GM19023 (cell line): Measurements from ENCODE around the gene PTBP1.

Experiments
- ATAC-seq: cut with Tn5 transposase; IDR thresholded peaks from one replicate; pipeline ENCODE4 v1.9.1; 2021; ENCODE audit warnings: mild to moderate bottlenecking, moderate library complexity; ENCODE audit not compliant: unreplicated experiment

The PTBP1 gene

DNA sequence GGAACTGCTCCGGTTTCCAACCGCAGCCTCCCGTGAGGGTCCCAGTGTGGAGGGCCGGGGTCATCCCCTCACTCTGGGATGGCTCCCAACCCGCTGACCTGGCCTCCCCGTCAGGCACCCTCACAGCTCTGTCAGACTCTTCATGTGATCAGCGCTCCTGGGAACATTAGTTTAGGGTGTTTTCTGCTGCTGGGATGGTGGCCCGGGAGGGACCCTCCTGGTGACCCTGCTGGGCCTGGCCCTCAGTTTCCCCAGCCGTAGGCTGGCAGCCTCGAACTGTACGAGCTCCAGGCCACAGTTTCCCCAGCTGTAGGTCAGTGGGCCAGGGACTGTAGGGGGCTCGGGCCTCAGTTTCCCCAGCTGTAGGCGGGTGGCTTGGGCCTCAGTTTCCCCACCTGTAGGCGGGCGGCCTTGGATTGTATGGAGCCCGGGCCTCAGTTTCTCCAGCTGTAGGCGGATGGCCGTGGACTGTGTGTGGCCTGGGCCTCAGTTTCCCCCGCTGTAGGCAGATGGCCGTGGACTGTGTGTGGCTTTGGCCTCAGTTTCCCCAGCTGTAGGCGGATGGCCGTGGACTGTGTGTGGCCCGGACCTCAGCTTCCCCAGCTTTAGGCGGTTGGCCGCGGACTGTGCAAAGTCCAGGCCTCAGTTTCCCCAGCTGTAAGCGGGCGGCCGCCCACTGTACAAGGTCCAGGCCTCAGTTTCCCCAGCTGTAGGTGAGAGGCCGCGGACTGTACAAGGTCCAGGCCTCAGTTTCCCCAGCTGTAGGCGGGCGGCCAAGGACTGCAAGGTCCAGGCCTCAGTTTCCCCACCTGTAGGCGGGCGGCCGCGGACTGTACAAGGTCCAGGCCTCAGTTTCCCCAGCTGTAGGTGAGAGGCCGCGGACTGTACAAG, 1.3 kb upstream of the PTBP1 start:
- ATAC-seq: no peak

DNA sequence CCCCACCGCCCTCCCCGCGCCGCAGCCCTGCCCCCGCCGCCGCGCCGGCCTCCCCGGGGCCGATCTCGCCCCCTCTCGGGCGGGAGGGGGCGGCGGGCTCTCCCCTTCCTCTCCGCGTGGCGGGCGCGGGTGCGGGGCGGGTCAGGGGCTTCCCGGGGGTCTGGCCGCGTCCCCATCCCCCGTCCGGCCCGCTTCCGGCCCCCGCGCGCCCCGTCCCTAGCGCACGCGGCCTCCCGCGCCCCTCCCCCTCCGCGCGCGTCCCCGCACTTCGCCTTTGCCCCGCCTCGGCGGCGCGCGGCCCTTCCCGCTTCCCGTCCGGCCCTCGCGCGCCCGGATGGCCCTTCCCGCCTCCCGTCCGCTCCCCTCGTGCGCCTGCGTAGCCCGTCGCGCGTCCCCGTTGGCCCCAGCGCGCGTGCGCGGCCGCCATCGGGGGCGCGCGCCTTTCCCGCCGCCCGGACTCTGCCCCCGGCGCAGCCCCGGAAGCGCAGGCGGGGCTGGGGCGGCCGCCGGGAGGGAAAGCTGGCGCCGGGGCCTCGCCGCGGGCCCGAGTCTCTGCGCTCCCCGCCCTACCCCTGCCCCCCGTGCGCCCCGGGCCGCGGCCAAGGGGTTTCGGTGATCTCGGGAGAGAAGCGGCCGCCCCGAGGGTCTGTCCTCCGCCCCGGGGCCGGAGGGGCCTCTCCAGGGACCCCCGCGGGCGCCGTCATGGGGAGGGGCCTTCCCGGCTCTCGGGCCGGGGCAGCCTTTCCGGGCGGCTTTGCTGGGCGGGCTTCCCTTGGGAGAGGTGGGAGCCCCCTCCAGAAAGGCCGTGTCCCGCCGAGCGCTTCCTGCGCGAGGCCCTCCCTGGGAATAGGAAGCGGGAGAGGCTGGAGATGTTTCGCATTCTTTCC, 519 bp downstream of the PTBP1 start:
- peak; percentile 40 for ATAC-seq

DNA sequence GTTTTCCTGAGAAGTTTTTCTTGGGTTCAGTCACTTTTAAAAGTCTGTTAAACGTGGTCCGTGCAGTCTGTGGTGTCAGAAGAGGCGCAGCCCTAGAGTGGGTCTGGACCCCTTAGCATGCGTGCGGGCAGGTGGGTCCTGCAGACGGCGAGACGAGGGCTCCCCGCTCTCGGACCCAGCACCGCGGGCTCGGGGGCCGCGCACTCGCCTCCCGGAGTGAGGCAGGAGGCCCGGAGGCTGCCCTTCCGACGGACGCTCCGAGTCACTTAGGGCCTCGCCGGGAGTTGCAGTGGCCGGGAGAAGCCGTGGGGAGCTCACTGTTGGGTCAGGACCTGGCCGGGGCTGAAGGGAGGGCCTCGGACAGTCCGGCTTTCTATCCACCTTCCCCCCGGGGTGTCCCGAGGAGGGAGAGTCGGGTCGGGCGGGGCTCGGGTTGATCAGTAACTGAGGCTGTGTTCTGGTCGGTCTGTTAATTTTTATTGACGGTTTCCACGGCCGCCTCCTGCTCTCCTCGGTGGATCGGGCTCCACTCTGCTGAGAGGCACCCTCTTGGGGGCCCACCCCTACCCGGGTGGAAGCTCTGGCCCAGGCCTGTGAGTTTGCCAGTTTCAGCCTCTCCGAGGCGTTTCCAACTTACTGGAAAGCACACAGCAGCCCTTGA, 1.3 kb downstream of the PTBP1 start:
- ATAC-seq: no peak

DNA sequence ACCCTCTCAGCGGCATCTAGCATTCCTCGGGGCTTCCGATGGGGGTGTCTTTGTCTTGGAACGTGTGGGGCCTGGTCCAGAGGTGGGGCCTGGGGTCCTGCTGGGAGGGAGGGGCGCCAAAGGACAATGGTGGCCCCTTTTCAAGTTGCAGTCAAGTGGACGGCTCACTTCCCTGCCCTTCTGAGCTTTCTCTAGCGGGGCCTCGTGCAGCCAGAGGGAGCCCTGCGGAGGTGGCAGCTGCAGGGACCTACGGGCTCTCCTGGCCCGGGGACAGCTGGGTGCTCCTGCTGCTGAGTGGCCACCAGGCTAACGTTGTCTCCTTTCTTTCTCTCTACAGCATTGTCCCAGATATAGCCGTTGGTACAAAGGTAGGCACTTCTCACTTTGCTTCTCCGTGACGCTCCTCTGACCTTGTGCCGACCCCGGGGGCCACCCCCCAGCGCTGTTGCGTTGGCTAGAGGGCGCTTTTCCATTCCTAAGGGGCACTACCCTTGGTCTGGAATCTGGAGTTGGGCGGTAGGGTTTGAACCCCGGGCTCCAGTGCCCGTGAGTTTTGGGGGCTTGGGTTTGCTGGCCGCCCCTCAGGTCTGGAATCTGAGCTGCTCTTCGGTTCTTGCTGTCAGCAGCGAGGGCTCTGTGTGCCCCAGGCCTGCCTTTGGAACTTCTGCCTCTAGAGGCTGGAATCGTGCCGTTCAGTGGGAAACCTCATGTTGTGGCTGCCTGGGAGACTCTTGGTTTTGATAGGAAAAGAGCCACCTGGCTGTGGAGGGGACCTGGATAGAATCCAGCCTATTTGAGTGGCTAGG, 2.0 kb downstream of the PTBP1 start:
- no peak for ATAC-seq

DNA sequence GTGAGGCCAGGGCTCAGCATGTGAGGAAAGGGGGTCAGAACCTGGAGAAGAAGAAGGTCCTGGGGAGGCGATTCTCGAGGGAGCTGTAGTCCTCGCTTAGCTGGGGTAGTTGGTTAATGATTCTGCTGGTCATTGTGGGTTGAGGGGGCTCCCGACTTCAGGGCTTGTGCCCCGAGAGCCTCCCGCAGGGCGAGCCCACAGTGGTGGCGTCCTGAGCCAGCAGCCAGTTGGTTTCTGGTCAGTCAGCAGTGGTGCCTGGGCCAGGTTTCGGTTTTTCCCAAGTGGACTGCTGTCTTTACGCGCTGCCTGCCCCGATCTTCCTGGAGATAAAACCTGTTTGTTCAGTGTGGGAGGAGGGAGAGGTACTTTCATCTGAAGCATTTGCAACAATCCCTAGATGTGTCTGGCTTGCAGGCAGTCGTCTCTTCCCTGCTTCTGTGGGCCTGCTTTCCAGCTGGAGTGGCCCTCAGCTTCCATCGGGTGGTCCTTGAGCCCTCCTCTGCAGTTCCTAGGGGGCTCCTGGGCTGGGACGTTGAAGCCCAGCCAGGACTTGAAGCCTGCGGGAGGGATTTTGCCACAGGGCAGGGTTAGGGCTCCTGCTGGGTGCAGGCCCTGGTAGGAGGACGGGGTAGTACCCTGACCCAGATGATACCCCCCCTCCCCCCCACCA, 3.2 kb downstream of the PTBP1 start:
- ATAC-seq: no peak

DNA sequence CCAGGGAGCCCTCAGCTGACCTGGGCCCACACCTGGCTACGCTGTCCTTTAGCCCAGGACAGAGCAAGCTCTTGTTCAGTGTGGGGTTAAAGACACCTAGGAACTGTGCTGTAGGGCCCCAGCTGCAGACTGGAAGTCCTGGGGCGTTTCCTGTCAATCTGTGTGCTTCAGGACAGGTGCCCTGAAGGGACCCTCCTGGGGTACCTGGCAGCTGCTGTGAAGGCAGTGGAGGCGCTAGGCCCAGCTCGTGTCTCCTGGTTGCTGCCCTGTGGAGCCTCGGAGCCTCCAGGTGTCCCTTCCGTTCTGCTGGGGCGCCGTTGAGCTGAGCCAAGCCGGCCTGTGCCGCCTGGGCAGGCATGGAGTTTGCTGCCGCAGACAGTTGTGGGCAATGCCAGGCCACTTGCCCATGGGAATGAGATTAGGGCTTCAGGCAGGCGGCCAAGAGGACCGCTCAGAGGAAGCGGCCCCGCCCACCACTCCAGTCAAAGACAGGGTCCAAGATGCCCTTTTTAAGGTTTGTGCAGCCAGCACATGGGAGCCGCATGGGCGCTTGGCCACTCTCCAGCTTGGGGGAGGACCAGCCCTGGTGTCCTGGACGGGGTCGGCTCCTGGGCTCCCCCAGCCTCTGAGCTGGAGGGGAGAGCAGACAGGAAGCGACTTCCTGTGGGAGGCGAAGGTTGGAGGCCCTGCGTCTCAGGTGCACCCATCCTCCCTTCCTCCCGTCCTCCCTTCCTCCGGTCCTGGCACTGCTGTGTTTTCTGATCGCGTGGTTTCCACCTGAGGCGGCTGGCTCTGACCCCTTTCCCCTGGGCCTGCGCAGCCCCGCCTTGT, 4.0 kb downstream of the PTBP1 start:
- ATAC-seq: no peak

DNA sequence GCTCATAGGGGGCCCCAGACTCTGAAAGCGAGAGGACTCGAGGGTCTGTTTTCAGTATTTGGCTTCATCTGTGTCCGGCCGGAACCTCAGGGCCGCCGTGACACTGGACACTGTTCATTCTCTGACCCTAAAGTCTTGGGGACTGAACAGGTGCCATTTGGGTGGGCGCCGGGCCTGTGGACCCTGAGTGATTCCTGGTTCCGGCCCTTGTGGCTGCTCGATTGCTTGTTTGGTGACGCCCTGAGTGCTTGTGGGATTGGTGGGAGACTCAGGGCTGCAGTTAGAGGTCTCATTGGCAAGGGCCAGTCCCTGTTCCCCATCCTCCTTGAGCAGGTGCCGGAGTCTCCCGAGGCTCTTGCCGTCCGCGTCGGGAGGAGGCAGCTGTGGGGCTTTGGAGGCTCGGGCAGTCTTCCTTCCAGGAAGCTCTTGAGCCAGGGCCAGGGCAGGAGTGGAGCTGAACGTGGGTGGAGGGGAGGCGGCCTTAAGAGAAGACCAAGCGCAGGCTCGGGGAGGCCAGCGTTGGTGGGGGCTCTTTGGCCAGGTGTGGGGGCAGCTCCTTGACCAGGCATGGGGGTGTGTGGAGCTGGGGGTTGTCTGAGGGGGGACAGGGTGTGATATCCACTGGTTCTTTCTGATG, 4.7 kb downstream of the PTBP1 start:
- no peak for ATAC-seq

DNA sequence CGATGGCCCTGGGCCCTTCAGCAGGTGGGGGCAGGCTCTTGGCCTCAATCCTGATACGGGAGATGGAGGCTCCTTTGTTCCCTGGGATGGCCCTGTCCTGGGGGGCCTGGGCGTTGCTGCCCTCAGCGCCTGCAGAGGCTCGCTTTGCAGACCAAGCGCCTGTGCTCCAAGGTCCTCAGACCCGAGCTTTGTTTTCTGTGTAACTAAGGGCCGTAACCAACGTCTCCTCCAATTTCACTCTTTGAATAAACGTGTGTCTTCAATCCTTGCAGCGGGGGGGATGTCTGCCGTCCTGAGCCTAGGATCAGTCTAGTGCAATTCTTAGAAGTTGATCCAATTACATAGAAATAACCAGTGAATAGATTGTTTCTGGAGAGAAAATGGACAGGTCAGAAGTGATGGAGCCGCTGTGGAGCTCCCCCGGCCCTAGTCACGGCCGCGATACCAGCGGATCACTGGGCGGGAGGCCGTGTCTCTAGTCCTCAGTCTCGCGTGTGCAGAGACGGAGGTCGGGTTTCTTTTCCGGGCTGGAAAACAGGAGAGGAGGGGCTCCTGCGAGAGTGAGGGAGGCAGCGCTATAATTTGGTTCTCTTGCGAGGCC, 5.3 kb downstream of the PTBP1 start:
- no peak for ATAC-seq

DNA sequence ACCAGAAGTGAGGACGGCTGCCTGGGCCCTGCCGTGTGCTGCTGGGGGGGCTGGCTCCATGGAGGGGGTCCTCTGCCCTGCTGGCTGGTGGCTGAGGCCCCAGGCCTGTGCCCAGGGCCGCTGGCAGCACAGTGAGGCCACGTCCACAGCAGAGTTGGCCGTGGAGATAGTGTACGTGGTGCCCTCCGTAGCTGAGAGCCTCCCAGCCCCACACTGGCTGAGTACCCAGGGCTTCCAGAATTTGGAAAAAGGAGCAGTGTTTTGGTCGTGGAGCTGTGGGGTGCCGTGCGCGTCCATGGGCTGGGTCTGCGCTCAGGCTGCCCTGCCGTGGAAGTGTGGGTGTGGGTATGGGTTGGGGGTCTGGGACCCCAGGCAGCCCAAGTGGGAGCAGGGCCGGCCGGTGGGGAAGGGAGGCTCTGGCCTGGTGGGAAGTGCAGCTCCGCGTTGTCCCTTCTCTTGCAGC, 5.9 kb downstream of the PTBP1 start:
- no peak for ATAC-seq

DNA sequence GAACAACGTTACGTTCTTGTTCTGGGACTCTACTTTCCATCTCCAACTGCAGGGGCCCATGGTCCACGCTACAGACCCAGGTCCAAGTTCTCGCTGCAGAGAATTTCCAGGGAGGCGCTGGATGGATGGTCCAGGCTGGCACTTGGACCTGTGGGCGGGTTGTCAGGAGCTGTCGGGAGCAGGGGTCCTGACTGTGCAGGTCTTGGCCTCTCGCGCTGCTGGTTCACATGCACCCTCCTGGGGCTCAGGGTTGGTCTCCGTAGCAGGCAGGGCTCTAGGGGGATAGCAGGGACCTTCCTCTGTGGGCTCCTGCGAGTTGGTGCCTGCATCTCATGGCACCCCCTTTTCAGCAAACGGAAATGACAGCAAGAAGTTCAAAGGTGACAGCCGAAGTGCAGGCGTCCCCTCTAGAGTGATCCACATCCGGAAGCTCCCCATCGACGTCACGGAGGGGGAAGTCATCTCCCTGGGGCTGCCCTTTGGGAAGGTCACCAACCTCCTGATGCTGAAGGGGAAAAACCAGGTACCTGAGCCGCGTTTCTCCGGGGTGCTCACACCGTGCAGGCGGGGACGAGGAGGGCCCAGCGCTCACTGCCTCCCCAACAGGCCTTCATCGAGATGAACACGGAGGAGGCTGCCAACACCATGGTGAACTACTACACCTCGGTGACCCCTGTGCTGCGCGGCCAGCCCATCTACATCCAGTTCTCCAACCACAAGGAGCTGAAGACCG, 6.6 kb downstream of the PTBP1 start:
- no peak for ATAC-seq

DNA sequence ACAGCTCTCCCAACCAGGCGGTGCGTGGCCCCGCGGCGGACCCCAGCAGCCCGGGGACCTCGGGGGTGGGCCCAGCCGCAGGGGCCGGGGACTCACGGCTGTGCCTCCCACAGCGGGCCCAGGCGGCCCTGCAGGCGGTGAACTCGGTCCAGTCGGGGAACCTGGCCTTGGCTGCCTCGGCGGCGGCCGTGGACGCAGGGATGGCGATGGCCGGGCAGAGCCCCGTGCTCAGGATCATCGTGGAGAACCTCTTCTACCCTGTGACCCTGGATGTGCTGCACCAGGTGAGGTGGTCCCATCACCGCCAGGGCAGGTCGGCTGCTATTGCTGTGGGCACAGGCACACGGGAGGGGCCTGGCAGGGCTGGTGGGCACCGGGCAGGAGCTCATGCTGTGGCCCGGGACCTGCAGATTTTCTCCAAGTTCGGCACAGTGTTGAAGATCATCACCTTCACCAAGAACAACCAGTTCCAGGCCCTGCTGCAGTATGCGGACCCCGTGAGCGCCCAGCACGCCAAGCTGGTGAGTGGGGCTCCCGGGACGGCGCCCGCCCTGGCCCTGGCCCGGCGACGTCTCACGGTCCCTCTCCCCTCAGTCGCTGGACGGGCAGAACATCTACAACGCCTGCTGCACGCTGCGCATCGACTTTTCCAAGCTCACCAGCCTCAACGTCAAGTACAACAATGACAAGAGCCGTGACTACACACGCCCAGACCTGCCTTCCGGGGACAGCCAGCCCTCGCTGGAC, 7.3 kb downstream of the PTBP1 start:
- no peak for ATAC-seq

DNA sequence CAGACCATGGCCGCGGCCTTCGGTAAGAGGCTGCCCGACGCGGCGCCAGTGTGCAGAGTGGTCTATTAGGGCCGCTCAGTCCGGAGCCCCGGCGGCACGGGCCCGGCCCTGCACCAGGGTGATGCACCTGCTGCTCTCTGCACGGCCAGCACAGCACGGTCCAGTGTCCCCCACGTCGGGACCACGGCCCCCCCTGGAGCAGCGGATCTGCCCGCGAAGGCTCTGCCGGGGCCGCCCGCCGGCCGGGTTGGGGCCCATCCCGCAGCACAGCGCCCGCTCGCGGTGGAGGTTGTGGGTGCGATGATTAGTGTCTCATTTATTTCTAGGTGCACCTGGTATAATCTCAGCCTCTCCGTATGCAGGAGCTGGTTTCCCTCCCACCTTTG, 7.9 kb downstream of the PTBP1 start:
- no peak for ATAC-seq

DNA sequence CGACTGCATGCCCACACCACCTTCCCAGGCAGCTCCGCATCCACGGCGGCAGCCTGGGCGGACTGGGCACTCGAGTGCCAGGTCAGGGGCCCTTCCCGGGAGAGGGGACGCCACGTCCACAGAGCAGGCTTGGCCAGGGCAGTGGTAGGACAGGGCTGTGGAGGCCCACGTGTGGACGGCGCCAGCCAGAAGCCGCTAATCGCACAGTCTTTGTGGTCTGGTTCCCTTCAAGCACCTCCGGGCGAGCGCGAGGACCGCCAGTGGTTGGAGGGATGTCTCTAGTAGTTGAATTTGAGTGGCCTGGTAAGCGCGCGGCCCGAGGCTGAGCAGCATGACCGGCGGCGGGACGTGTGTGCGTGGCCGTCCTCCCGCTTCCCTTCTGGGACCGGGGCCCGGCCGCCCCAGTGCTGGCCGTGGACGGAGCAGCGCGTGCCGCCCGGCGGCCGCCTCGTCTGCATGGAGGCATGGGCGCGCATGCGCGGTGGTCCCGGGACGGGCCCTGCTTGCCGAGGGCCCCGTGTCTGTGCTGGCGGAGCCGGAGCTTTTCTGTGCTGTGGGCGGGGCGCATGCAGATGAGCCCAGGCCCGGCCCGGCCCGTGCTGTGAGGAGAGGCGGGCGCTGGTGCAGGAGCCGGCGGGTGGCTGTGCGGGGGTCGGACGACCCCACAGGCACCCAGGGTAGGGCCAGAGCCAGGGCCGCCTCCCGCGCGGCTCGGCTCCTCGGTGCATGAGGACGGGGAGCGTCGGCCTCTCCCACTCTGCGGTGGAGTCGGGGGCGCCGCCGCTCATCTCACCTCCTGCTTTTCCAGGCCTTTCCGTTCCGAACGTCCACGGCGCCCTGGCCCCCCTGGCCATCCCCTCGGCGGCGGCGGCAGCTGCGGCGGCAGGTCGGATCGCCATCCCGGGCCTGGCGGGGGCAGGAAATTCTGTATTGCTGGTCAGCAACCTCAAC, 8.6 kb downstream of the PTBP1 start:
- no peak for ATAC-seq

DNA sequence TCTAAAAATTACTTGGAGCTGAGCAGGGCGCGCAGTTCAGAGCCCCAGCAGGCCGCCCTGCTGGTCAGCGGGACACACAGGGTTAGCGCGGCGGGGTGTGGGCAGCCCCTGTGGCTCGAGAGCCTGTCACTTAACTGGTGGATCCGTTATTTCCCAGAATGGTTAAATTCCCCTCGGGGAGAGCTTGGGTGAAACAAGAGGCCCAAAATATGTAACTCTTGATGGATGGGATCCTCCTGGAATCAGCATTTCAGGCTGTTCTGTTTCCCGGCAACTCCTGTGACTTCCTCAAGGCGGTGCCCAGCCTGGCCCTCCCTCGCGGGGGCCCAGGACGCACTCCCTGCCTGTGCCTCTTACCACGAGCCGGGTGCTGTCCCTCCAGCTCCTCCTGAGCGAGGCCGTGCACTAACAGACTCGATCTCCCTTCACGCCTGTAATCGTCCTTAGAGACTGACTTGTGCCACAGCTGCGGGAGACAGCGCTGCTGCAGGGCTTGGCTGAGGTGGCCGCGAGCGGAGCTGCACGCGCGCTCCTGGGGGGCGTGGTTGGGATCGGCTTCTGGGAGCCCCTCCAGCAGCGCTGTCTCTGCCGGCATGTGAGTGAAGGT, 9.7 kb downstream of the PTBP1 start:
- no peak for ATAC-seq
